ENCODE measurements around the gene SATB2. TPM values are rescaled to one million over a fixed set of nuclear protein-coding genes. Genes with fewer than 3 reads are reported as not detected.

SATB2 gene
- polyA plus RNA-seq, 6 donors from 2014 or later, result not detected

DNA sequence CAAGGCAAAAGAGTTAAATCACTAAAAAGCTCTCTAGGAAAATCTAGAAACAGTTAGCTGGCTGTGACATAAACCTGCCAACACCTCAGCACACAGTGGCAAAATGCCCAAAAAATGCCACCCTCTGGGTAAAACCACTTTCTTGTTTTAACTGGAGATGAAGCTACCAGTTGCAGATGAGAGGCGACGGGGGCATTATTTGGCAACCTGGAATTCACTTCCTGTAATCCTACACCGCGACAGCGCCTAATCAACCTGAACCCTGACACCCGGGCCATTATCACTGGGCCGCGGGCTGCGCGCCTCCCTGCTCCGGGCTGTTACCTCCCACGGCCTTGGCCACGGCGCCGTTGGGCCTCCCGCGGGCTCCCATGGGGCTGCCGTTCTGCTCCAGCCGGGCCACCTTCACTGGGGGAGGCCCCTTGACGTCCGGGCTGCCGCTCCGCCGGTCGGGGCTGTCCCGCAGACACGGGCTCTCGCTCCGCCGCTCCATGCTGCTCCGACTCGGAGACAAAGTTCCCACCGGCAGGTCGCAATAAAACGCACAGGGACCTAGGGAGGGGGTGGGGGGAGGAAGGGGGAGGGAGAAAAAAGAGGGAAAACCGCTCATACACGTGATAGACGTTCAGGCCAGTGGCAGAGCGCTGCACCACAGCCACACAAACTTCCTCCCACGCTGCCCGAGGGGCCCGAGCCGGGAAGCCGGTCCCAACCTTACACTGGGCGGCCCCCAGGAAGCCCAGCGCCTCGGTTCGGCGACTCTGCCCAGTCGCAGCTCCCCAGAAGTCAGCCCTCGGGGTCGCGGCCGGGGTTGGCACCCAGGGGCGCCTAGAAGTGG is 2.0 kb downstream of the SATB2 start:
- Mint-ChIP-seq H3K27me3 (peaks cover 35 to 51% (median 48%) of the 10 kb centered on the region in 3 donors), H3K27ac (peak overlapping the region in 1 of 6 donors; percentile 27), H3K9me3 (peaks cover 0 to 11% (median 6%) of the 10 kb centered on the region in 7 donors), H3K36me3 (no peaks in the 10 kb centered on the region), H3K4me3 (peak overlapping the region; percentile 19 to 85 (median 79)), H3K4me1 (peaks cover 8 to 33% (median 21%) of the 10 kb centered on the region in 3 donors)
- DNase-seq (no peak), ATAC-seq (ENCODE audit: low read depth in 2 of 2) (peak; percentile 39 to 48)

DNA sequence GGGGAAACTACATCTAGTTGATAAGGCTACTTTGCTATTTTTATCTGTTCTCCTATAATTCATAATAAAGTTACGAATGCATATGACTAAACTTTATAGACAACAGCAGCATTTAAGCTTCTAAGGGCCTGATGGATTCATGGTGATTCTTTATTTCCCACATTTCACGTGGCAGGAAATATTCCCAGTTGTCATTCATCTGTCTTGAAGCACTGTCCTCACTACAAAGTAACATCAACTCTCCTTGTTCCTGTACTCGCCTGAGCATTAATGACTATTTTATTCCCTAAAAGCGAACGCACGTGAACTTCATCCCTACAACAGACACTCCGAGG is 2.6 kb downstream of the SATB2 start:
- no peaks in the 10 kb centered on the region for H3K36me3 Mint-ChIP-seq
- DNase-seq, result no peak
- H3K9me3 Mint-ChIP-seq, result peaks cover 0 to 7% (median 2%) of the 10 kb centered on the region in 7 donors
- no peak overlapping the region for H3K27ac Mint-ChIP-seq
- no peak for ATAC-seq (ENCODE audit: low read depth in 2 of 2)
- peak overlapping the region in 6 of 8 donors; percentile 55 to 85 (median 76) for H3K4me3 Mint-ChIP-seq
- peaks cover 8 to 30% (median 21%) of the 10 kb centered on the region in 3 donors for H3K4me1 Mint-ChIP-seq
- H3K27me3 Mint-ChIP-seq, result peaks cover 30 to 48% (median 42%) of the 10 kb centered on the region in 3 donors

DNA sequence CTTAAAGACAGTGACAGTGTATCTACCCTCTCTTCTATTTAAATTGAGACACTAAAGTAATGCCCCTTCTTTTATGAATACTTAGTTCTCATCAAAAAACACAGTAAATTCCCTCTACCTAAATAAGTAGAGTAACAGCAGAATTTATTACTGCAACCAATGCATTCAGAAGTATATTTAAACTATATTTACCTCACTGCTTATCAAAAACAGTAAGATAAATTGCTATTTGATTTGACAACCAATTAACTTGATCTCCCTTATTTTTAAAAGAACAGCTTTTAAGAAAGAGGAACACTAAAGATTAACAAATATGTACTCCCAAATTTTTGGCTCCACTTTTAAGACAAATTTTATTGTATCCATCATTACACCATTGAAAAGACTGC is 4.8 kb downstream of the SATB2 start:
- H3K27me3 Mint-ChIP-seq, result peaks cover 36 to 48% (median 37%) of the 10 kb centered on the region in 3 donors
- ATAC-seq (ENCODE audit: low read depth in 2 of 2), result no peak
- no peak for DNase-seq
- H3K4me3 Mint-ChIP-seq, result no peak overlapping the region
- H3K27ac Mint-ChIP-seq, result no peak overlapping the region
- peaks cover 4 to 20% (median 15%) of the 10 kb centered on the region in 3 donors for H3K4me1 Mint-ChIP-seq
- H3K36me3 Mint-ChIP-seq, result no peaks in the 10 kb centered on the region
- peaks cover 0 to 2% (median 0%) of the 10 kb centered on the region in 7 donors for H3K9me3 Mint-ChIP-seq

DNA sequence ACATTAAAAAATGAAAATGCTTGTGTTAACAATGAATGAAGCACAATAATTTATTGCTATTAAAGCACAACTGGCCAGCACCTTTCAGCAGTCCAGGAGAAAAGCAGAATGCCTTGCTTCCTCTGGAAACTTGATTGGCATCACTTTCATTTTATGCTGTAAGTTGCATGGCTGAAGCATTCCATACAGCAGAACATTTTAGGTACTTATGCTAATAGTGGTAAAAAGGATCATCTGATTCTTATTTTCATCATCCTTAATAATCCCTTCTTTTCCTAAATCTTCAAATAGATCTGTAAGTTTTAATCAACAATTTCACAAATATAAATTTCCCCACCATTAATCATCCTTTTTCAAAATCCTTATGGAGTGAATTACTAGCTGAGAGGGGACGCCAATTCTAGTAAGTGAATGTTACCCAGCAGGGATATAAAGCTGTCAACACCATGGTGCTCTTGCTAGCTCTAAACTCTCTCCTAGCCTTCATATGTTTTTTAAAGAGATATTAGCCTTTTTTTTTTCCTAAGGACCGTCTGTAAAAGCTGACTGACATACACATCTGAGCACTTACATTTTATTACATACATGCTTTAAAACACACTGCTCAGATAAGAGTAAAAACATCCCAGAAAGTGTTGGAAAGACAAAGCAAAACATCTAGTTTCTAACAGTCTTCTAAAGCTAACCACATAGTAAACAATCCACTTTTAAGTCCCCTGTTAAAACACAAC is 5.3 kb downstream of the SATB2 start:
- Mint-ChIP-seq H3K36me3 (no peaks in the 10 kb centered on the region), H3K4me1 (peaks cover 4 to 16% (median 14%) of the 10 kb centered on the region in 3 donors), H3K27me3 (peaks cover 34 to 43% (median 36%) of the 10 kb centered on the region in 3 donors), H3K4me3 (no peak overlapping the region), H3K9me3 (peaks cover 0 to 2% (median 0%) of the 10 kb centered on the region in 7 donors), H3K27ac (no peak overlapping the region)
- ATAC-seq (ENCODE audit: low read depth in 2 of 2) (no peak), DNase-seq (no peak)

DNA sequence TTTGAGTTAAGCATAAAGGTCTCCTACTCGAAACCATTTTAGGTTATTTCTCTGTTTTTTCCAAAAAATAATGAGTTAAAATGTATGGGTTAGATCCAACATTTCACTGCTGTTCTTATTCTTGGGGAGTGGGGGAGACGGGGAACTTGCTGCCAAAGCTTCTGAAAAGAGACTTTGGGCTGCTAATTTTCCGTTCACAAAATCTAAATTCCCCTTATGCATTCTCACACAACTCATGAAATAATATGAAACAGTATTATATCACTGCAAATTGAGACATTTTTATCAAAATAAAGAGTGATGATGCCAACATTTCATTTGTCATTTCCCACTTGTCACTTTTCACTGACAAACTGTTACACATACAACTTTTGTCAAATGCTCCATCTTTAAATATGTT is 7.8 kb downstream of the SATB2 start:
- DNase-seq, result no peak
- H3K9me3 Mint-ChIP-seq, result no peaks in the 10 kb centered on the region
- H3K27me3 Mint-ChIP-seq, result peaks cover 11 to 38% (median 26%) of the 10 kb centered on the region in 3 donors

DNA sequence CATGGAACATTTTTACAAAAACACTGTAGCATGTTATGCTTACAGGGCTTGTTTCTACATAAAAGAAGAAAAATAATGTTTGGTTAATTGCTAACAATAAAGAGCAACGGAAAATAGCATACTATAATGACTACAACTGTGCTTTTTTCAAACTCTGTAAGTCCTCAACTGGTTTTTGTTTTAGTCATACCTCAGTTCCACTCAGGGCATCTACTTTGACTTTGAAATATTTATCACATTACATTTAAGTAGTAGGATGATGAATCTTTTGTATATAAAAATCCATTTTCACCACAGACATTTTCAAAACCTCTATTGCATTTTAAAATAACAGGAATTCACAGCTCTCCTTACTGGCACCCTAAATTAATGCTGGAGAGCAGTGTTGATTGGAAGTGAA is 8.3 kb downstream of the SATB2 start:
- no peak for DNase-seq
- Mint-ChIP-seq H3K27me3 (peaks cover 15 to 36% (median 30%) of the 10 kb centered on the region in 3 donors), H3K4me1 (no peaks in the 10 kb centered on the region), H3K4me3 (no peak overlapping the region), H3K9me3 (no peaks in the 10 kb centered on the region), H3K27ac (no peak overlapping the region), H3K36me3 (no peaks in the 10 kb centered on the region)
- no peak for ATAC-seq (ENCODE audit: low read depth in 2 of 2)

More for the DNA sequence above, 7.8 kb downstream of the SATB2 start:
- no peak overlapping the region for H3K27ac Mint-ChIP-seq
- H3K4me1 Mint-ChIP-seq, result no peaks in the 10 kb centered on the region
- no peaks in the 10 kb centered on the region for H3K36me3 Mint-ChIP-seq
- H3K4me3 Mint-ChIP-seq, result no peak overlapping the region
- no peak for ATAC-seq (ENCODE audit: low read depth in 2 of 2)

DNA sequence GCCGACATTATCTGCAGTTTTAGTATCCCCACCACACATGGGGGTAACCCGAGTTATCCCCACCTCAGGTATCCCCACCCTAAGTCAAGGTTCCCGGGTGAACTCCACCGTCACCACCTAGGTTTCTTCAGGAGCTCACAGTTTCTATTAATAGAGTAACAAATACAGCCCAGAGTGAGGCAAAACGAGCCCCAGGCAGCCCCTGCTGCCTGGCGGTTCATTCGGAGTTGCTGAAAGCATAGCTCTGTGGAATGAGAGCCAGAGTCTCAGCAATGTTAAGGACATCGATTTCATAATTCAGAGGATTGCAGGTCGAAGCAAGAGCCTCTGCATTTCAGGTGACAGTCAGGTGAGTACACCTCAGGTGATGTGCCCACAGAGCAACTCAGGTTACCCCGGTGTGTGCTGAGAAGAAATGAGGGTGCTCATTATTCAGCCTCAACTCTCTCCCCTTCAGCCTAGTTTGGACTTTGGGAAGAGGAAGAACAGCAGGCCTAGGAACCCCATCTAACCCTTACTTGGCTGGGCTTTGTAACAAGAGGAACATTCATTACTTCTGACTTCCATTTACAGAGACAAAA is 10.7 kb downstream of the SATB2 start:
- no peak overlapping the region for H3K4me3 Mint-ChIP-seq
- no peak for DNase-seq
- ATAC-seq (ENCODE audit: low read depth in 2 of 2), result no peak
- H3K9me3 Mint-ChIP-seq, result no peaks in the 10 kb centered on the region
- no peak overlapping the region for H3K27ac Mint-ChIP-seq
- H3K4me1 Mint-ChIP-seq, result no peaks in the 10 kb centered on the region
- no peaks in the 10 kb centered on the region for H3K36me3 Mint-ChIP-seq
- H3K27me3 Mint-ChIP-seq, result peaks cover 16 to 38% (median 29%) of the 10 kb centered on the region in 3 donors

DNA sequence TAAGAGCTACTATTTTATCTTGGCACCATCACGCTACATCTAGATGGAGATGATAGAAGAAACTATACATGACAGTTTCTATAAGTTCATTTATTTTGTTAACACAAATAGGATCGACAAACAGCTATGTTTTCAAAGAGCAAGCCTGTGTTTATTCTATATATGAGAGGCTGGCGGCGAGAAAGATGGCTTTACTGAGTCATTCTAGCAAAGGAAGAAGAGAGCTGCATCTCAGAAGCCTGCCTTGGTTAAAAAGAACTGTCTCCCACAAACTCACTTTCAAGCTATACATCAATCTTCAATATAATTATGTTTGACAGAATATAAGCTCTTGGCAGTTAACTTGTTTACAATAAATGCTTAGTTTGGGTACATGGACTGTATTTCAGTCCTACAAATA is 13.0 kb downstream of the SATB2 start:
- Mint-ChIP-seq H3K27ac (no peak overlapping the region), H3K27me3 (peaks cover 12 to 30% (median 25%) of the 10 kb centered on the region in 3 donors), H3K36me3 (no peaks in the 10 kb centered on the region), H3K4me1 (no peaks in the 10 kb centered on the region), H3K9me3 (no peaks in the 10 kb centered on the region), H3K4me3 (no peak overlapping the region)
- ATAC-seq (ENCODE audit: low read depth in 2 of 2) (no peak), DNase-seq (no peak)

DNA sequence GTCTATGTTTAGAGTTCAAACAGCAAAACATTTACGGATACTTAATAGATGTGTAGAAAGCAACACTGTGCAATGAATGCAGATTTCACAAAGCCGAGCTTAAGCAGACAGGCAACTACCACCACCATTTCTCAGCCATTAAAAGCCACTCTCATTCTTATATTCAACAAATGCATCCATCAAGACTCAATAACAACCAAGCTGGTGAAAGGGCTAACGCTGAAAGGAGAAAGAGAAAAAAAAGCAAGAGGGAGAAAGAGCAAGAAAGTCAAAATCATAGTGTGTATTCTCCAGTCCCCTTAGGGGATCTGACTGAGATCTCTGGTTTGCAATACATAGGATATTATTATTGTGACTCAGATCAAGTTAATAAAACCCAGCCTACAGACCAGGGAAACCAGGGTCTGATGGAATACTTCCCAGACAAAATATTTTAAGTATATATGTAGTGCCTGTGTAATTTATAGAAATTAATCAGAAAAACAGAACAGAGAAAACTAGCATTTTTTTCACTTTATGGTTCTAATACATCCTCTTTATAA is 14.1 kb downstream of the SATB2 start:
- Mint-ChIP-seq H3K4me1 (no peaks in the 10 kb centered on the region), H3K9me3 (no peaks in the 10 kb centered on the region), H3K36me3 (no peaks in the 10 kb centered on the region), H3K4me3 (no peak overlapping the region), H3K27ac (no peak overlapping the region), H3K27me3 (peaks cover 17 to 27% (median 19%) of the 10 kb centered on the region in 3 donors)
- ATAC-seq (ENCODE audit: low read depth in 2 of 2) (no peak), DNase-seq (no peak)

DNA sequence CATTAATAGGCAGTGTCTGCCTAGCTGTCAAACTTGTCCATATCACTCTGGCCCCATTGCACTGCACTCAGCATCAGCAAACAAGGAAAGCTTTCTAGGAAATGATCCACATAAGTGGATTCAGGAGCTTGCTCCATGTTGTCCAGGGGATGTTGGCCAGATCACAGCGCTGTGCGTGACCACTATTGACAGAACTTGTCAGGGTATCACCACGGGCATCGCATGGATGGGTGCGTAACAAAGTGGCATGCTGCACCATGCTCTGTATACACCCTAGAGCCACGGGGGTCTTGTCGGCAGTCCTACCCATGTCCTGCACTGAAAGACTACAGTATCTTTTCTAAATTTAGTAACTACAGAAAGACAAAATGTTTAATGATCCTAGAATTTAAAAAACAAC is 15.6 kb downstream of the SATB2 start:
- Mint-ChIP-seq H3K4me3 (peak overlapping the region in 1 of 8 donors; percentile 65), H3K36me3 (no peaks in the 10 kb centered on the region), H3K27ac (no peak overlapping the region), H3K9me3 (no peaks in the 10 kb centered on the region), H3K27me3 (peaks cover 17 to 24% (median 22%) of the 10 kb centered on the region in 3 donors), H3K4me1 (no peaks in the 10 kb centered on the region)
- DNase-seq (no peak), ATAC-seq (ENCODE audit: low read depth in 2 of 2) (no peak)

DNA sequence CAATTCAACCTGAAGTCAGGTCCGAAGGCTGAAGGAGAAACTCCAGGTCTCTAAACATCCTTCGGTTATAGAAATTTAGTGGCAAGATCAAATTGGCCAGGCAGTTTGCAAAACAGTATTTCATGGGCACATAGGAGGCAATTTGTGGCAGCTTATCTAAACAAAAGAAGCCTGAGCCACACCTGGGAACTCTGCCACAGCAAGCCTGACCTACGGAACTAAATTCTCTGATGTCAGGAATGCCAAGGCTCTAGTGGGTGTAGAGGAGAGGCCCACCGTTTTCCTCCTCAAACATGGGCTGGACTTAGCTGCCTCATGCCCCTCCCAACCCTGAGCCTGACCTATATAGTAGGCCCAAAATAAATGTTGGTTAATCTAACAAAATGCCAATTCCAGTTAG is 16.0 kb downstream of the SATB2 start:
- Mint-ChIP-seq H3K27ac (no peak overlapping the region), H3K4me3 (peak overlapping the region in 1 of 8 donors; percentile 65), H3K36me3 (no peaks in the 10 kb centered on the region), H3K27me3 (peaks cover 17 to 24% (median 22%) of the 10 kb centered on the region in 3 donors), H3K9me3 (no peaks in the 10 kb centered on the region), H3K4me1 (no peaks in the 10 kb centered on the region)
- no peak for DNase-seq
- no peak for ATAC-seq (ENCODE audit: low read depth in 2 of 2)

DNA sequence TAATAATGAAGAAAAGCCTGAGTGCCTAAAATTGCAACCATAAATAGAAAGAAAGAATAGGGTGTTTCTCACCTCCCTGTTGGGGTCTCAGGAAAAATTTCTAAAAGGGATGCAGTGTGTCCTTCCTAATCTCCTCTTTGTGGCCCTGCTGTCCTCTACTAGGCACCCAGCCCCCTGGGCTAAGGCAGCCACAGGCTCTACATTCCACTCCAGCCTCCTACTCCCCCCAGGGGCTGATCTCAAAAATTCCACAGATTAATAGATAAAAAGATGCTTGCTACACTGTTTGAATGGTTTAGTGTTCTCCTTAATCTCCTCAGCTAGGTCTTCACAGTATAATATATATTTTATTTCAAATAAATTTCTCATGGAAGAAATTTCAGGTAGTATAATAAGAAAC is 17.6 kb downstream of the SATB2 start:
- Mint-ChIP-seq H3K4me3 (no peak overlapping the region), H3K9me3 (no peaks in the 10 kb centered on the region), H3K4me1 (no peaks in the 10 kb centered on the region), H3K27ac (no peak overlapping the region), H3K27me3 (peaks cover 12 to 22% (median 16%) of the 10 kb centered on the region in 3 donors), H3K36me3 (no peaks in the 10 kb centered on the region)
- ATAC-seq (ENCODE audit: low read depth in 2 of 2) (no peak), DNase-seq (no peak)

DNA sequence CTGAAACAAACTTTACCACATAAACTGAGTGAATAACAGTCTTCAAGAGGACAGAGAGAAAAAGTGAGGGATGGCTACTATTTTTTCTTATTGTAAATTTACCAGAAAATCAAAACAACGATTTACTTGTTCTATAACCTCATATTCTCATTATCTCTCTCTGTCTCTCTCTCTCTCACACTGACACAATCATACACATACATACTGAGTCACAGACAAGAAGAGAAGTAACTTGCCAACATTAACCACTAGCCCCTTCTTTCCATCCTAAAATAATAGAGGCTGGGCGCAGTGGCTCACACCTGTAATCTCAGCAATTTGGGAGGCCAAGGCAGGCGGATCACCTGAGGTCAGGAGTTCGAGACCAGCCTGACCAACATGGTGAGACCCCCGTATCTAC is 18.2 kb downstream of the SATB2 start:
- Mint-ChIP-seq H3K36me3 (no peaks in the 10 kb centered on the region), H3K9me3 (no peaks in the 10 kb centered on the region), H3K4me1 (no peaks in the 10 kb centered on the region), H3K4me3 (no peak overlapping the region), H3K27me3 (peaks cover 10 to 20% (median 13%) of the 10 kb centered on the region in 3 donors), H3K27ac (no peak overlapping the region)
- ATAC-seq (ENCODE audit: low read depth in 2 of 2), result no peak
- DNase-seq, result no peak
